HG02938 (cell line): ENCODE data around the gene PDE7B.
"Not testable (repeated sequence)": the region's sequence is repeated elsewhere in the genome, so short reads cannot be mapped to it uniquely, and the experiment has no call there.

Experiments used
- ATAC-seq: cut with Tn5 transposase; IDR thresholded peaks from one replicate; pipeline ENCODE4 v1.9.1; 2021; ENCODE audit warnings: mild to moderate bottlenecking, moderate library complexity; ENCODE audit not compliant: unreplicated experiment

Gene PDE7B

DNA sequence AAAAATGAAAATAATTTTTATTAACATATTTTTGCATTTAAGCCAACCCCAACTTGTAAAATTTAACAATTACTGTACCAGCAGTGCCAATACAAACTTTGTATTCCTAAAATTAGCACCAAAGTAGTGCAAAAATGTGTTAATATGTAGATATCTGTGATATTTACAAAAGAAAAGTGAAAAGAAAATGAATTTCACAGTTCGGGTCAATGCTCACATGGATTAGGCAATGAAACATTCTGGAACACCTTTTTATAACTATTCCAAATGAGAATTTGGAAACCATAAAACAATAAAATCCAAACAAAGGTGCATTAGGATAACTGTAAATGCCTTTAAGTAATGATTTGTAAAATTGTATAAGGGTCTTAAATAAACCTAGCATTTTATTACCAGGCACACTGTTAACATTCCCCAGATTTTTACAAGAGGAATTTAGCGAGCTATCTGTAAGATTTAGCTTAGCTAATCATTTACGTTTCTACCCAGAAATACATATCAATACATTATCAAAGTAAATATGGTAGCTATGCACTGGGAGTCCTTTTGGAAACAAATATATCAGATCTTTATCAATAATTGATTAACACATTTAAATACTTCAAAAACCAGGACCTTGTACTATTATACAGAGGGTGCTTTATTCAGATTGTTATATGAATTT, 286.4 kb downstream of the PDE7B start:
- no peak for ATAC-seq

DNA sequence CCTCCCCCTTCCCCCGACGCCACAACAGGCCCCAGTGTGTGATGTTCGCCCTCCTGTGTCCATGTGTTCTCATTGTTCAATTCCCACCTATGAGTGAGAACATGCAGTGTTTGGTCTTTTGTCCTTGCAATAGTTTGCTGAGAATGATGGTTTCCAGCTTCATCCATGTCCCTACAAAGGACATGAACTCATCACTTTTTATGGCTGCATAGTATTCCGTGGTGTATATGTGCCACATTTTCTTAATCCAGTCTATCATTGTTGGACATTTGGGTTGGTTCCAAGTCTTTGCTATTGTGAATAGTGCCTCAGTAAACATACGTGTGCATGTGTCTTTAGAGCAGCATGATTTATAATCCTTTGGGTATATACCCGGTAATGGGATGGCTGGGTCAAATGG, 287.6 kb downstream of the PDE7B start:
- not testable (repeated sequence) for ATAC-seq

DNA sequence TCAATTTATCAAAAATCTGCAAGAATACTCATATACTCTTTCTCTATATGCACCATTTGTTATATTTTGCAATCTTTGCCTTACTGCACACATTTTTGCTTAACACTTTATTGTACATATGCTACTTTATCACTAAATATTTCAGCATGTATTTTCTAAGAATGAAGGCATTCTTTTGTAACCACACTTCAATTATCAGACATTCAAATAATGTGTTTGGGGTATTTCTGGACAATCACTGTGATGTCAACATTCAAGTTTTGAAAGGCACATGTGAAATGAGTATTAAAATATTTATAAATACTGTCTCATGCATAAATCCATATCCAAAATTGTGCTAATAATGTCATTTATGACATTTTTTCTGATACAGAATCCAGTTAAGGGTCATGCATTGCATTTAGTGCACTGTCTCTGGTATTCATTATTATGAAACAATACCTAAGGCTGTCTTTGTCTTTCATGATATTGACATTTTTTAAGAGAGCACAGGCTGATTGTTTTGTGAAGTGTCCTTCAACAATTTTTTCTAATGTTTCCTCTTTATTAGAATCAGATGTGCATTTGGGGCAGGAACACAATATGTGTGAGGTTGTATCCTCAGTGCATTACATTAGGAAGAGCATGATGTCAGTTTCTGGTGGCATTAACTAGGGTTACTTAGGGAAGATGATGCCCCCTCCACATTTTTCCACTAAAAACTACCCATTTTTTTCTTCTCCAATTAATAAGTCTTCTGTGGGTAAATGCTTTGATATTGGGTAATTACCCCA, 292.9 kb downstream of the PDE7B start:
- ATAC-seq: no peak

DNA sequence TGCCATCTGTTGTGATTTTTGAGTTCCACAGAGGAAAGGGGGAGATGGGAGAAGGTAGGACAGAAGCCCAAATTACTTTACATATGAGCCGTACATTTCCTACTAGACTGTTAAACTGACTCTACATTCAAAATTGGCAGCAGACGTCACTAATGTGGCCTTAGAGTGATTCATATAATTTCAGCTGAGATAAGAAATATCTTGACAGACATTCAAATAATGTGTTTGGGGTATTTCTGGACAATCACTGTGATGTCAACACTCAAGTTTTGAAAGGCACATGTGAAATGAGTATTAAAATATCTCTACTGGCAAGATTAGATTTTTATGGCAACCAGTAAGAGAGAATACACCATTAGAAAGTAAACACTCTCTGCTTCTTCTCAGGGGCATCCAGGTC, 294.6 kb downstream of the PDE7B start:
- ATAC-seq: no peak

DNA sequence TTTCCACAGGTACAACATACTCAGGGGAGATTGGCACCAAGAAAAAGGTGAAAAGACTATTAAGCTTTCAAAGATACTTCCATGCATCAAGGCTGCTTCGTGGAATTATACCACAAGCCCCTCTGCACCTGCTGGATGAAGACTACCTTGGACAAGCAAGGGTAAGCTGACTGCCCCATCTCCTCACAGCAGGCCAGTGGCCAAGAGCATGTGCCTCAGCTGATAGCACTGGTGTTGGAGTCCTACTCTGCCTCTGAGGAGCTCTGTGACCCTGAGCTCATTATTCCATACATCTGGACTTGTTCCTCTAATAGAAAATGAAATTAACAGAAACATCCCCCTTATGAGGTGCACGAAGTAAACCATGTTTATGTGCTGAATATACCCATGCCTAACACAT, 295.8 kb downstream of the PDE7B start:
- ATAC-seq: no peak

DNA sequence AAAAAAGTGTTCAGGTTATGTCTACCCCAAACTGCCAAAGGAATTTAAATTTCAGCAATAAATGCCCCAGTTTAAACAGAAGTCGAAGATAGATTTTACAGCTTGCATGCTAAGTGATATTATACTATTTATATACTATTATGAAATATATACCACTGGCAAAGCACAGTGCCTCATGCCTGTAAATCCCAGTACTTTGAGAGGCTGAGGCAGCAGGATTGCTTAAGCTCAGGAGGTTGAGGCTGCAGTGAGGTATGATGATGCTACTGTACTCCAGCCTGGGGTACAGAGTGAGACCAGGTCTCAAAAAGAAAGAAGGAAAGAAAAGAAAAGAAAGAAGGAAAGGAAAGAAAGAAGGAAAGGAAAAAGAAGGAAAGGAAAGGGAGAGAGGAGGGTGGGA, 296.6 kb downstream of the PDE7B start:
- ATAC-seq: no peak

DNA sequence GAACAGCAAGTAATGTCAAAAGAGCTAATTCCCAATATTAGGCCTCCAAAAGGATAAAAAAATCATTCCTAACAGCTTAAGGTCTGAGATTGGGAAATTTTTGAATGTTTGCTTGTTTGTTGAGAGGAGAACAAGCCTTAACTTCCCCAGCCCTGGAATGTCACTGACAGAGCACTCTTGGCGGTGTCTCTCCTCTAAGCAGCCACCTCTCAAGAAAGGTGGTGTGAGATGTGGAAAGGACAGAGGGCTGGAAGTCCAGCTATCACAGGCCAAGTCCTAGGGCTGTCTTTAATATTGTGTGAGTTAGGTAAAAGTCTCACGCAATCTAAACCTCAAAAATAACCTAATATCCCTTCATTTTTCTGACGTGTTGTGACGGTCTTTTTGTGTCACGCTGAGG, 297.0 kb downstream of the PDE7B start:
- ATAC-seq: no peak

DNA sequence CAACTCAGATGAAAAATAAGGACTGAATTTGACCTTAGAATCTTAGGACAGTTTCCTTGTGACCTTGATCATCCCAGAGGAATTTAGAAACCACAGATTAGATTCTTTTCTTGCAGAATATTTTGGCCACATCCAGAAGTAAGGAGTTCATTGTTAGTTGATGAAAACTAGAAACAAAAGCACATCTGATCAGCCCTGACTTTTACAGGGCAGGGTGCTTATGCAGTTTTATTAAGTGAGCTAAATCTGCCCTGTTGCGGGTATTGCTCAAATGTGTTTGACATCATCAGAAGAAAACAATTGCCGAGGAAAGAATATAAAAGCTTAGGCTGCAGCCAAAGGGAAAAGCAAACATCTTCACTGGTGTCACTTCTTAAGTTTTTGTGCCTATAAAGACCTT, 297.8 kb downstream of the PDE7B start:
- ATAC-seq: no peak

DNA sequence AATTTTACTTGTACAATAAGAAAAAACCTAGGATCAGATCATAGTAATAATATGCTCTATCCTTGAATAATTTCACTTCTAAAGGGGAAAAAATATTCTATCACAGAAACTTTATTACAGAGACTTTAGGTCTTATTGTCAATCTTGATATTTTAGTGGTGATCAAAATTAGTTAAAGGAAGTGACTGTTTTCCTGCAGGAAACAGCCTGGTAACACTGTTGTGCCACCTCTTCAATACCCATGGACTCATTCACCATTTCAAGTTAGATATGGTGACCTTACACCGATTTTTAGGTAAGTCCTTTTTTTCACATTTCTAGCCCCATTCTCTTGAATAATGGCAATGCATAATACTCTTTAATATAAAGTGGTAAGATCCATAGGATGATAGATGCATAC, 299.5 kb downstream of the PDE7B start:
- ATAC-seq: no peak

DNA sequence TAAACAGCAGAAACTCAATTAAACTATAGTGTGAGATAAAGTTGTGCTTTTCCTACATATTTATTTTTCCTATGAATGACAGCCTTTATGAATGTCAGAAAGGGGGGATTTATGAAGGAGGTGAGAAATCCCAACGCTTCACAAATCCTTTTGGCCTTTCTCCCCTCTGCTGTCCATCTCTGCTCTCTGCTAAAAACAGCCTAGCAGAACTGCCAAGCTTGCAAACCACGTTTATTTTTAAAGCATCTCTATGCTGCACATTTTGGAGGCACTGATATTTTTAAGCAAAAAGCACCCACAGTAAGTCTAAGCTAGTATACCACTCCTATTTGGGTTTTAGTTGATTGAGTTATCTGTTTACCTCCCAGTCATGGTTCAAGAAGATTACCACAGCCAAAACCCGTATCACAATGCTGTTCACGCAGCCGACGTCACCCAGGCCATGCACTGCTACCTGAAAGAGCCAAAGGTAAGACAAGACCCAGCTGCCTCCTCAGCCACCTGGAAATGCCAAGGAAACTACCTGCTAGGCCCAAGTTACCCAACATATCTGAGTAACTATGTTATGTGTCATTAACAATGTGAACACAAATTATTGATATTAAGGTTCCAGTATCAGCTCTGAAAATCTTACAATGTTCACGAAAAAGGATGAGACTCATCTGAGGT, 302.3 kb downstream of the PDE7B start:
- no peak for ATAC-seq

DNA sequence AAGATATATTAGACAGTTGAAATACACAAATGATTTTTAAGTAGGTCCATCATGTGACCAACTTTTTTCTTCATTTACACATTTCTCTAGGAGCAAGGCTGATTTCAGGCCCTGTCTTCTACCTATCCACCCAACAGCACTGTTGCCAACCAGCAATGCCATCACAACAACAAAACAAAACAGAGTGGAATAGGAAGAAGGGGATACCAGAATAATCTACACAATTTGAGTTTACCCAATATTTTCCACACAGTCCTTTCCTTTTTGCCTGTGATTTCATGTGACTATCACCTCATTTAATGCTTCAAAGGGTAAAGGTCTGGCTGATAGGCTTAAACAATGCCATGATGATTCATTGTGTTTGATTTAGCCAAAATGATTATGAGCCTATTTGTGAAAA, 303.7 kb downstream of the PDE7B start:
- no peak for ATAC-seq

DNA sequence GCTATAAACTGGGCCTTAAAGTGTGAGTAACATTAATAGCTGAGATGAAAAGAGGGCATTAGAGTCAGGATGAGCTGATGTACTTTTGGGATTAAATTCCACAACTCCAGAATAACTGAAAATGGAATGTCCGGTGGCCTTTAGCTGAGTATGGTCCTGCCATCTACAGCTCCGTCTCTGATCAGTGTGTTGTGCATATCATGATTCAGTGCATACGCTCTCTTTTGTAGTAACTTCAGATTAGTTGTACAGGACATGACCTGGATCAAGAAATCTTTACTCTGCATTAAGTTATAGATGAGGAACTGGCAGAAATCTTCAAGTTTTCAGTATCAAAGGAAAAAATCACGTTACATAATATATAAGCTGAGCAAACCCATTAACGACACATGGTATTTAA, 306.2 kb downstream of the PDE7B start:
- no peak for ATAC-seq

DNA sequence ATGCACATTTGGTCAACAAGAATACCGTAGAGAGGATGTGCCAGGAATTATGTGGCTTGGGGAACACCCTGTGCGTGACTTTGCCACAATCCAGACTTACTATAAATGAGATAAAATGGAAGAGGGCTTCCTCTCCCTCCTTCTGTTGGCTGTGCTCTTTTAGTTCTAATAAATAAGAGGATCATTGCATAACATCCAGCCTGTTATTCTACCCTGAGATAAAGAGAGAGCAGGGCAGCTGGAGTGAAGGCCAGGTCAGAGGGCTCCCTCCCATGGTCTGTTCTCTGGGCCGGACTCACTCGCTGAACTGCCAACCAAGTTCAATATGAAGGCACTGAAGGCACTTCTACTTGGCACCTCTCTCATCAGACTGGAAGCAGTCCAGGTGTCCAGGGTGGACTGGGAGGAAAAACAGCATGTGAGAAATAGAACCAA, 306.9 kb downstream of the PDE7B start:
- no peak for ATAC-seq

DNA sequence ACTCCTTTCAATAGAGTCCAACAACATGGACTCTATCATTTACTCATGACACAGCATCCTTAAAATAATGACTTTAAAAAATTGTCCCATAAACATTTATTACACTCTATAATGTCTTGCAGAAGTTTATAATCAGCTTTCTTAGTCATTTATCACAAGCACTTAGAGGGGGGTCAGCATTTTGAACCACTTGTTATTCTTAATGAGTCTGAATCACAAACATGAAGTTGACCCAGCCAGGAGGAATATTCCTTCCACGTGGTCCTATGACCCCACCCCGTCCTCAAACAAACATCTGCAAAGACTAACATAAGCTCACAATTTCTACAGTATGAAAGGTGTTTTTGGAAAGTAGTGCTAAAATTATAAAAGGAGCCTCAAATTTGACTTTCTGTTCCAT, 307.5 kb downstream of the PDE7B start:
- no peak for ATAC-seq

DNA sequence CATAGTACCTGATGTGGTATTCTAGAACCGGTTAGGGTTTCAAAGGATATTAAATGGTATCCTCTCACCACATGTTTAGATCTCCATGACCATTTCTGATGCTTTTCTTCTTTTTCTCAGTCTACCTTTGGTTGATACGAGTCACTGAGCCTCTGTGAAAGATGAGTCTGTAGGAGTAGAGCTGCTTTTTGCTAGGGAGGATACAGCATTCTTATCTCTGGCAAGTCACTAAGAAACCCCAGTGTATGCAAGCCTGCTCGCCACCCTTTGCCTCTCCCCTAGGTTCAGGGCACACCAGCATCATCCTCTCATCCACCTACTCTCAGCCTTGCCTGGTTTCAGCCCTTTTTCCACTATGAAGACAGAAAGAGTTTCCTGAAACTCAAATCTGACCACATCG, 308.7 kb downstream of the PDE7B start:
- no peak for ATAC-seq

DNA sequence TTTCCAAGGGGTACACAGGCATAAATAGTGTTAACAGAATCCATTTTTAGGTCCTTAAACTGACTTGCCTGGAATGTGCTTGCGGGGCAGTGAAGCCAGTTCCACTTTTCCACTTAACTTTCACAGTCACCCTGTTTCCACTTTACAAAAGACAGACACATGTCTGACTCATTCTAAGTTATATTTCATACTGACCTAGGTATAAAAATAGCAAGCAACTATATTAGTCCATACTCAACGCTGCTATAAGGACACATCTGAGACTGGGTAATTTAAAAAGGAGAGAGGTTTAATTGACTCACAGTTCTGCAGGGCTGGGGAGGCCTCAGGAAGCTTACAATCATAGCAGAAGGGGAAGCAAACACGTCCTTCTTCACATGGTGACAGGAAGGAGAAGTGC, 310.4 kb downstream of the PDE7B start:
- ATAC-seq: no peak

DNA sequence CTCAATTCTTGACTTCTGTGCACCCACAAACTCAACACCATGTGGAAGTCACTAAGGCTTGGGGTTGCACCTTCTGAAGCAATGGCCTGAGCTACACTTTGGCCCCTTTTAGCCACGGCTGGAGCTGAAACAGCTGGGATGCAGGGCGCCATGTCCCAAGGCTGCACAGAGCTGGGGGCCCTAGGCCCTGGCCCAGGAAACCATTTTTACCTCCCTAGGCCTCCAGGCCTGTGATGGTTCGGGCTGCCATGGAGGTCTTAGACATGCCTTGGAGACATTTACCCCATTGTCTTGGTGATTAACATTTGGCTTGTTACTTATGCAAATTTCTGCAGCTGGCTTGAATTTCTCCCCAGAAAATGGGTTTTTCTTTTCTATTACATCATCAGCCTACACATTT, 311.8 kb downstream of the PDE7B start:
- no peak for ATAC-seq

DNA sequence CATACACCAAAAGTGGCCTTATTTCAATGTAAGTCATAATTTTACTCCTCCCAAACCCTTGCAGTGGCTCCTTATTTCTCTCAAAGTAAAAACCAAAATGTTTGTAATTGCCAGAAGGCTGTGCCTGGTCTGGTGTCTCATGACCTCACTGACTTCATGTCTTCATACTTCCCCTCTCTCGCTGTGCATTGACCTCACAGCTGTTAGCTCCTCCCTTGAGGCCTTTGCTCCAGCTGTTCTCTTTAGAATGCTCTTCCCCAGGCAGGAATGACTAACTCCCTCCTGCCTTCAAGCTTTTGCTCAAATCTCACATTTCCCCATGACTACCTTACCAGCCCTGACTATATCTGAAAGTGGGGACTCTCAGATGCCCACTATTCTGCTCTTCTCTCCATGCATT, 315.3 kb downstream of the PDE7B start:
- ATAC-seq: no peak

DNA sequence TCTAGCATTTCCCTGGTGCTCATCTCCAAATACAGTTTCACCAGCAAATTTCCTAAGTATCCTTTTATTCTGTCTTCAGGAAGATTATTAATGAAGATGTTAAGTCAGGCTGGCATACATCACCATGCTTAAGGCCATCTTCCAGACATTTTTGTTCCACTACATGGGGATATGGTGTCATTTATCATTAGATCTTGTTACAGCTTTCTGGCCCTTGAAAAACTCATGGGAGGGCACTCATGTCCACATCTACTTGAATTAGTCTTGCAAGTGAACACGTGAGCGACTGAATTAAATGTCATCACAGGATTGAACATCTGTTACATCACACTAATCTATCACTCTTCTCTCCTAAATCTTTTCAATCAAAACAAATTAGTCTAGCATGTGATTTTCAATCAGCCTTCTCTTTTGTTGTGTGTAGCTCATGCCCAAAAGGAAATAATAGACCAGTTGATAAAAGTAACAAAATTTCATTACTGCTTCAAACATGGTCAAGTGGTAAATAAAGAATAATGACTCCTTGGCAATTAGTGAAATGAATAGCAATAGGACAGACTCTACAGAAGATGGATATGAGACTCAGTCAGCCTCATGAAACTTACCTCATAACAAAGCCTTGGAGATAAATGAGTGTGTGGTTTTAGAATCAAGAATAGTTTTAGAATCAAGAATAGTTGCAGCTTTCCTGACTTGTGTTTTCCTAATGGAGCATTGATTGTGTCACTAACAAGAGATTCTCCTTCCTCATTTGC, 318.1 kb downstream of the PDE7B start:
- ATAC-seq: no peak

DNA sequence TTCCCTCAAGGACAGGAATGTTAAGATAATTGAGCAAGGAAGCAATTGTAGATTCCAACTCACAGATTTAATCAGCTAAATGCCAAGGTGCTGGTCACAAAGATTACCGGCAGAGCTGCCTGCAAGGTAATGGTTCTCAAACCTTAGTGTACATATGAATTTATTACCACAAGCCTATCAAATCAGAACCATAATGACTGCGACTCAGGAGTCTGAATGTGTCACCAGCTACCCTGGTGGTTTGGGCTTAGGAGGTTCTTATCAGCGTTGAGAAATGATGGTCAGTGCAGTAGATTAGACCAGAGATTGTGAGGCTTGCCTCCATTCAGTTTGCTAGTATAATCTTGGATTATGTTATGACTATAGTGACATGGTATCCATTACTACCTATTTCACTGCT, 319.7 kb downstream of the PDE7B start:
- no peak for ATAC-seq
